ENCODE measurements around the gene LRMDA.

The LRMDA gene

DNA sequence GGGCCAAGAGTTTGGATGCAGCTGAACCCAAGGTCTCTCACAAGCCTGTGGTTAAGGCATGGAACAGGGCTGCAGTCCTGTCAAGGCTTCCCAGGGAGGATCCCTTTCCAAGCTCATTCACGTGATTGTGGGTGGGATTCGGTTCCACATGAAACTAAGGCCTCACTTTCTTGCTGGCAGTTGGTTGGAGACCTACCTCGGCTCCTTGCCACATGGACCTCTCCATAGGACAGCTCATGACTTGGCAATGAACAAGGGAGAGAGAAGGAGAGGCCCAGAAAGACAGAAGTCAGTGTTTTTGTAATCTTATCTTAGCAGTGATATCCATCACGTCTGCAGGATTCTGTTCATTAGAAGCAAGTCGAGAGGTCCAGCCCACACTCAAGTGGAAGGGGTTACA lies 583.8 kb downstream of the LRMDA start:
- DNase-seq (ENCODE audit: low read depth in 2 of 2, low spot score in 1 of 2): no peak

DNA sequence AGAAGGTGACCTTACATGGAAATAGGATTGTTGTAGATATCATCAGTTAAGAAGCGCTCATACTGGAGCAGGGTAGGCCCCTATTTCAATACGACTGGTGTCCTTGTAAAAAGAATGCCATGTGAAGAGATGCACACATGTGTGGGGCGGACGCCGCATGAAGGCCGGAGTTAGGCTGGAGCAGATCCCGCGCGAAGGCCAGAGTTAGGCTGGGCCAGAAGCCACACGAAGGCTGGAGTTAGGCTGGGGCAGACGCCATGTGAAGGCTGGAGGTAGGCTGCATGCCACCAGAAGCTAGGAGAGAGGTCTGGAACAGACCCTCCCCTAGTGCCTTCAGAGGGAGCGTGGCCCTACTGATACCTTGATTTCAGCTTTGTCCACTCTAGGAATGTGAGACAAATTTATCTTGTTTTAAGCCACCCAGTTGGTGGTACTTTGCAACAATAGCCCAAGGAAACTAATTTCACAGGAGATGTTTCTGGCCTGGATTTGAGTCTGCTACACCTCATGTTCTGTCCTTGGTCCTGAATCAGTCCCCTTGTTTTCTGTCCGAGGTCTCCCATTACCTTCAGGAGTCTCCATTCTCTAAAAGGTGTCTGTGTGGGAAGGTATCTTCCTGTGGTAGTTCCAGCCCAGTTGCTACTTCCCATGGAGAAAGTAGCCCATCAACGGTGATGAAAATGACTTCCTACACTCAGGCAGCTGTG lies 585.8 kb downstream of the LRMDA start:
- DNase-seq (ENCODE audit: low read depth in 2 of 2, low spot score in 1 of 2): no peak

DNA sequence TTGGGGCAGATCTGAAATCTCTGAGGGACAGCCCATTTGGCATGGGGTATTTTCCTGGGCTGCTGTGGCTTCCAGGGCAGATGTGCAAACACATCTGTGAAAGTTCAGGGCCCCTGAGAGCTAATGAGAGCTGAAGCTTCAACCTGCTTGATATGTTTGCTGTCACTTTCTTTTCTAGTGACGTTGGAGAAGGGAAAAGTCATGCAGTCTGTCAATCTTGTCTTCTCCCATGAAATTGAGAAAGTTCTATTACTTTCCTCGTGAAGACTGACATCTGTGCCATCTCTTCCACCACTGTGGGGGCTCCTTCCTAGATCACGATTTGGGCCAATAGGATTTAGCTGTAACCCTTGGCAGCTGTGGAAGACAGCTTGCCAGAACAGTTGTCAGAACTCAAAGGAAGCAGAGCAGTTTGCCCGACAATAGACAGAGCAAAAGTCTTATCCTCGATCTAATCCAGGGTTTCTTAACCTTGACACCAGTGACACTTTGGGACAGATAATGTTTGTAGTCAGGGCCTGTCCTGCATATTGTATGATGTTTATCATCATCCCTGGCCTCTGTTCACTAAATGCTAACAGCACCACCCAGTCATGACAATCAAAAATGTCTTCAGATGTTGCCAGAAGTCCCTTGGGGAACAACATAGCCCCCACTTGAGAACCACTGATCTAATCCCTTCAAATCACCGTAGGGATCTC lies 586.5 kb downstream of the LRMDA start:
- no peak for DNase-seq (ENCODE audit: low read depth in 2 of 2, low spot score in 1 of 2)

DNA sequence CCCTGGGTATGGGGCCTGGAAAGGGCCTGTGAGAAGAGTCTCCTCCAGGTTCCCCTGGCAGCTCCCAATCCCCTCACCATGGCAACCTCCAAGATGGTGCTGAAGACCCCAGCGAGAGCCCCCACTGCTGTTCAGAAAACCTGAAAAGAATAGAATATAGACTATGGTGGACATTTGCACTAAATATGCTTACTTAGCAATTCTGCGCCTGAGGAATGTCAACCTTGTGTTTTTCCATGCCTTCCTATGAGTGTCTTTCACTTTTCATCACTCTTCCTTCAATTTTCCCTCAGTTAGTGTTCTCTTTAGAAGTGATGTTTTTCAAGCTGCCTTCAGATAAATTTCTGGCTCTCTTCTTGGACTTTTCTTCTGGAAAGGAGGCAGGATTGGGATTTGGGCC lies 589.2 kb downstream of the LRMDA start:
- no peak for DNase-seq (ENCODE audit: low read depth in 2 of 2, low spot score in 1 of 2)

DNA sequence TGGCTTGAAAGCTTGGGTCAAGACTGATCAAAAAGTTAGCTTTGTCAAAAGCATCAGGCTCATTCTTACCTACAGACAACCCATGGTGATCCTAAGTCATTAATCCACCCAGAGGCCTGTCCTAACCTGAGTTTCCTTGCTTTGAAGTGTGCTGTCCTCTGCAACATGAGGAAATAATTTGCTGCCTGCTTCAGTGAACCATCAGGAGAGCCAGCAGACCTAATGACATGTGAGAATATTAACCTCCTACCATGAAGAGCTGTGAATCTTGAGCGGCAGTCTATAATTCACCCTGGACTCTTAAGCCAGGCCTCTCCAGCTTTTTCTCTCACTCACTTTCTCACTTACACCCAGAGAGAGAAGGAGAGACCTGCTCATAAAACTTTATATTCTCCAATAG lies 590.0 kb downstream of the LRMDA start:
- no peak for DNase-seq (ENCODE audit: low read depth in 2 of 2, low spot score in 1 of 2)

DNA sequence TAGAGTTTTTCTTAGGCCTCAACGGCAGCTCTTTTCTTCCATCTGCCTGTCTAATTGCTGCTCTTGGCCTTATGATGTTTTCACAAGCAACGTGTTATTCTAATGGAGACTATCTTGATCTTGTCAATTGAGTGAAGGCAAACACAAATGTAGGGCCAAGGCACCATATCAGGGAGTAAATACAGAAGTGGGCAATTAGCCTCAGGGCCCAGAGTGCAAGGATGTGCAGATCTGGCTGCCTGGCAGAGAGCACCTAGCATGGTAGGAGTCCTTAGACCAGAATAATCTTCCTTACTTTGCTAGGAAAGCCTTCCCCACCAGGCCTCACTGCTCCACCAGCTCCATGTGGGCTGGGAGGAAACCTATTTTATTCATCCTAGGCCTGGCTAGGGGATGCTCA lies 590.9 kb downstream of the LRMDA start:
- DNase-seq (ENCODE audit: low read depth in 2 of 2, low spot score in 1 of 2): no peak

DNA sequence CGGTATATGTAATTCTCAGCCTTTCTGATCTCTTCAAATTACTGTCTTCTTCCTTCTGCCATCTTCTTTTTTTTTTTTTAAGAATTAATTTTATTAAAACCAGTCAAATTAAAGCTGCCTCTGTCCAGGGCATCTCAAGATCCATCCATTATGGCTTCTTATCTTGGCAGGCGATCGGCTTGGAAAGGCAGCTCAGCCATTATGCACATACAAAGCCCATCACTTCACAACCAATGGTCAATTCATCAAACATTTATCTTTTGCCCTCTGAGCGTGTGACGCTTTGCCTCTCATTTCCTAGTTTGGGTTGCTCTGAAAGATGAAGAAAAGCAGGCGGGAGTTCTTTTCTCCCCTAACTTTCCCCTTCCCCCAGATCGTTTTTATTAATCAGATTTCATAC lies 591.6 kb downstream of the LRMDA start:
- no peak for DNase-seq (ENCODE audit: low read depth in 2 of 2, low spot score in 1 of 2)

DNA sequence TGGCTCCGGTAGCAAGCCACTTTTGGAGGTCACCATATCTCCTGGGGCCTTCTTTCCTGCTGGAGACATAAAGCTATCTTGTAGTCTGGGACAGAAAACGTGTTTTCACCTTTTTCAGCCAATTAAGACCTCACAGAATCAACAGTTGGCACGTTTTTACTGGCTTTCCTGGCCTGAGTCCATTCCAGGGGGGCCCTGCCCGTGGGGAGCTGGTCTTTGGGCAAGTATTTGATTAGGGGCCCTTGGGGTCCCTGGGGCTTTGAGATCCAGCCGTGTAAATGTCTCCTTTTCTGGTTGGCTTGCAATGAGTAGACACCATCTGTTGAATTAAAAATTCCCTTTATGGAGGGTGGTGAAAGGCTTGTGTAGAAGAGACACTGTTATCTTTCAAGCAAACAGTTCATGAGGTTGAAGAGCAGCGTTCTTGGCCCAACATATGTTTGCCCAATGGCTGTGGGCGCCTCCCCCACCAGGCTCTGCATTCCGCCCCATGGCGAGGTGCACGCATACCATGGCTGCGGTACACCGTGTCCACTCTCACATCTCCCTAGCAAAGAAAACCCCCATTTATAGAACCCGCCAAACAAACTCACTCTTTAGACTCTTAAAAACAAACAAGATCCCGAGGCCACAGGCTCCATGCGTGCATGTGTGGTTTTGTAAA lies 593.2 kb downstream of the LRMDA start:
- DNase-seq (ENCODE audit: low read depth in 2 of 2, low spot score in 1 of 2): no peak

DNA sequence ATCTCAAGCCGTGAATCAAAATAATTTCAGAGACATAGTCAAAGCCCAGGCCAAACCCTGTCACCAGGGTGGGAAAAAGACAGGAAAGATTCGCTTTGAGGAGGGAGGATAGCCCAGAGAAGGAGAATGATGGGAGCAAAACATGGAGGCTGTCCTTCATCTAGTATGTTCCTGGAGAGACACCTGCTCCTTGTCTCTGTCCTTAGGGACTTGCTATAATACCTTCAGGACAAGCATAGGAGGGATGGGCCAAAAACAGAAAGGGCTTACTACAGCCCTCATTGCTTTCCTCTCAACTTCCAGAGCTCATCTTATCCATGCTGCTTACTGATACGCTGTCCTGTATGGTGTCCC lies 593.7 kb downstream of the LRMDA start:
- no peak for DNase-seq (ENCODE audit: low read depth in 2 of 2, low spot score in 1 of 2)

DNA sequence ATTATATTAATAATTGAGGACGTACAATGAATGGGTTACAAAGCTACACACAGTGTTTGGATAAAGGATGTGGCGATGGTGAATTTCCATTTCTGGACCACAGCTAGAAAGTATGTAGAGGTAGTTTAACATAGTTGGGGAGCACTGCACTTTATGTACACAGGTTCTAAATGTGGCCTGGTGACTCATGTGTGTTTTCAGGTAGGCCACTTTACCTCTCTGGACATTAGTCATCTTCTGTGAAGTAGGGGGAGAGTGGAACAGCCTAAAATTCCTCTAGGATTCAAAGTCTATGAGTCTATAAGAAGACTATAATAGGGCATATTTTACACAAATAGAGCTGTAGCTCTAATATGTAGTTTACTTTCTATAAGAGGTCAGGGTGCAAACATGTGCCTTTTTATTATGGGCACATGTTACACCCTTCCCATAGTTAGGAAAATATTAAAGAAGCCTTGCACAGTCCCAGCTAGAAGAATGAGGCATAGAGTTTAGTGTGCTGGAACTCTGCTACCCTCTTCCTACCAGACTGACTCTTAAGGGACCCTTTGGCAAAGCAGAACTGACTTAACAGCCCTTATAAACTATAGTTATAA lies 594.9 kb downstream of the LRMDA start:
- no peak for DNase-seq (ENCODE audit: low read depth in 2 of 2, low spot score in 1 of 2)

DNA sequence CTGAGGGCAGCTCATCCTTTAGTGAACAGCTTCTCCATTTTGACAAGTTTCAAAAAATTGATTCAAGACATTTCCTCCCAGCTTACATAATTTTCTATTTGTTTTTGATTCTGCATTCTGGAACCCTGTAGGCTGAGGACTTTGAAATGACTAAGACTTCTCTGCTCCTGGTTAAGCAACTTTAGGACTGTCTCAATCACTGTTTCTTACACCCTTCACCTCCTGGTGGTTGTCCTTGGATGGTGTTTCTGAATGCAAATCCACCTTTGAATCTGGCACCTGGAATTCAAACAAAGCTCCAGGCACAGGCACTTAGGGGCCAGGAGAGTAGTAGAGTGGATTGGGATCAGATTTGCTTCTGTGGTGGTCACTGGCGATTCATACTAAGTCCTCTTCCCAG lies 595.5 kb downstream of the LRMDA start:
- DNase-seq (ENCODE audit: low read depth in 2 of 2, low spot score in 1 of 2): no peak

DNA sequence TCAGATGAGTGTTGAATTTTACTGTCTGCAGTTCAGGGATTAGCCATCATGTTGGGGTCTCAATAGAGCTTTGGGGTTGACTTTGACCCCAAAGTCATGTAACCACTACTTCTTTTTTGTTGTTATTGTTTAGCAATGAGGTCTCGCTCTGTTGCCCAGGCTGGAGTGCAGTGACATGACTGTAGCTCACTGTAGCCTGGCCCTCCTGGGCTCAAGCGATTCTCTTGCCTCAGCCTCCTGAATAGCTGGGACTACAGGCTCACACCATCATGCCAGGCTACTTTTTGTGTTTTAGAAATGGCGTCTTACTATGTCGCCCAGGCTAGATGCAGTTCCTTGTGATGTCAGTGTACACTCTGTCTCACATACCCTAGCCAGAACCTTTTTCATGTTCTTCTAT lies 598.4 kb downstream of the LRMDA start:
- DNase-seq (ENCODE audit: low read depth in 2 of 2, low spot score in 1 of 2): no peak

DNA sequence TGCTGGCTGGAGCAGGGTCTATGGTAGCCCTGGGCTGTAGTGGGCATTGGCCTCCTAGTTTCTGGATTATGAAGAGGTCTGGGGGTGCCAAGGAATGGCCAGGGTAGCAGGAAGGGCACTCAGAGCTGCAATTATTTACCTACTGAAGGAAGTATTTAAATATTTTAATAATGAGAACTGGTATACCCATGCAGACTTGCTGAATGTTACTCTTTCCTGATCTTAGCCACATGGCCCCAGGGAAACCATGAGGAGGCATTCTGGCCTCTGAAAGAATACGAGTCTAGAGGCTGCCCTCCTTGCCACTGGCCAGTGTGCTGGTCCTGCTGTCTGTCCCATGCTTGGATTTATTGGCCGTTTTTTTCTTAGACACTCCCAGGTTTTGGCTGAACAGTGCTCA lies 599.7 kb downstream of the LRMDA start:
- no peak for DNase-seq (ENCODE audit: low read depth in 2 of 2, low spot score in 1 of 2)

DNA sequence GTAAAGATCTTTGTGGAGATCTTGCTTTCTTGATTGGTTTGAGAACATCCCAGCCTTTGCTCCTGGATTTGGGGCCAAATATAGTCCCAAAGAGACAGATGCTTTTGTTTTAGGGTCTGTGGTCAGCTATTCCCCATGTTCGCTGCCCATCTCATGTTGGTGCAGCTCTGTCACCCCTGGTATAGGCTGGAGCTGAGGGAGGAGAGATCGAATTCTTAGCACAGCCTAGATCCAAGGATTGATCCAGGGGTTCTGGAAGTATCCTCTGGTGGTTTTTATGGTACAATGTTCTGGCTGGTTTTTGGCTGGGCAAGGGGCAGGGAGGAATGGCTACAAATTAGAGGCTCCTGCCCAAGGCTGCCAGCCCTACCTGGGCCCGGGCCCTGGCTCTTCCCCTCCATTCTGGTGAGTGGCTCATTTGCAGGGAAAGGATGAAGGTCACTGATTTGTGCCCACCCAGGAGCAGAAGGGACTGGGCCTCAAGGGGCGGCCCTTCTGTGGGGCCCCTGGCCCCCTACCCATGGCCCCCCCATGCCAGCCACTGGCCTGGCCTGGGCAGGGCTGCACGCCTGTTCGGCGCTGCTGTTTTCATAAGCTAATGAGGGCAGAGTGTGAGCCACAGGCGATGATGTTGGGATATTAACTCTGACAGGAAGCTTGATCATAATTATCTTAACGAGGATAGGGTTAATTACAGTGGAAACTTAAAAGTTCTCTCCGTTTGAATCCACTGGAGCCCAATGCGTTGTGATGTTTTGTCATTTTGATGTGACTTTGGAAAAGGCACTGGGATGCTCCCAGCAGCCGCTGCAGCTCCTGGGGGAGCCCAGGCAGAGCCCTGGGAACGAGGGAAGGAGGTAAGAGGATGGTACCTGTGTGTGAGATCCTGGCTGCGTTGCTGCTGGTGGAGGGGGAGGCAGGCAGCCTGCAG lies 600.6 kb downstream of the LRMDA start:
- no peak for DNase-seq (ENCODE audit: low read depth in 2 of 2, low spot score in 1 of 2)

DNA sequence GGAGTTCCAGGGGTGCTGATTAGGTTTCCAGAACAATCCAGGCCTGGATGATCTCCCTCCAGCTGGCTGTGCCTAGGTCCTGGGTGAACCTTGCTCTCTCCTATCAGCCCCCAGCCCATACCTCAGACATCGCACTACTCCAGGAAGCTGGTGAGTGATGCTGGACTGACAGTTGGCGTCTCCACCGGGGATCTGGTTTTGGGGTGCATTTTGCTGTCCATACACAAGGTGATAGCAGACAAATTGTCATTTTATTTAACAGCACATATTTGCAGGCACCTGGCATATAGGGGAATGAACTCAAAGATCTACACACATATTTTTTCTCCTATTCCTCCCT lies 601.2 kb downstream of the LRMDA start:
- no peak for DNase-seq (ENCODE audit: low read depth in 2 of 2, low spot score in 1 of 2)

DNA sequence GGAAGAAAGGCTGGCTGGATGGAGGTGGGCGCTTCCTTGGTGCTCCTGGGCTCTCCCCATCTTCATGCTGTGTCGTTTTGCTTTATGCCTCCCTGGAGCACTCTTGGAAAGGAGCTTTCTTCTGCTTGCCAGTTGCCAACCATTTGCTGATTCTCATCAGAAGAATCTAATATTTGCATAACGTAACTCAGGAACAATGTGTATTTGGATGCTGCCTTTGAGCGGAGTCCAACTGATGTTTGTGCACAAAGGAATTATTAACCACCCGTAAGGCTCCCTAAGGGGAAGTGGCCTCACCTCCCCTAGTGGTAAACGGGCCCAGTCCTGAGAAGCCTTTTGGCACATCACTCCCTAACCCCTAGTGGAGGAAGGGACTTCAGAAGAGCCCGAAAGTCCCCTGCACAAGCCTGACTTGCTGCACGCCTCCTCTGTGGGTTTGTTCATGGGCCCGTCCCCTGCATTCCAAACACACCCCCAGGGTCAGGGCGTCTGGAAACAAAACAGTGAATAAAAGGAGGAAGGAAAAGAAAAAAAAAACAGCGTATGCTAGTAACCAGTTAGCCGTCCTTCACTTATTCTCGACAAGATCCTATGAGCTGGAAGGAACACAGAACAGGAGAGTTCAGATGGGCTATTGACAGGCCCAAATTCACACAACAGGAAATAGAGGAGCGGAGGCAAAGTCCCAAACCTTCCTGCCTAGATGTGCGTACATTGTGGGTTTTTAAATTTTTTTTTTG lies 602.2 kb downstream of the LRMDA start:
- no peak for DNase-seq (ENCODE audit: low read depth in 2 of 2, low spot score in 1 of 2)

DNA sequence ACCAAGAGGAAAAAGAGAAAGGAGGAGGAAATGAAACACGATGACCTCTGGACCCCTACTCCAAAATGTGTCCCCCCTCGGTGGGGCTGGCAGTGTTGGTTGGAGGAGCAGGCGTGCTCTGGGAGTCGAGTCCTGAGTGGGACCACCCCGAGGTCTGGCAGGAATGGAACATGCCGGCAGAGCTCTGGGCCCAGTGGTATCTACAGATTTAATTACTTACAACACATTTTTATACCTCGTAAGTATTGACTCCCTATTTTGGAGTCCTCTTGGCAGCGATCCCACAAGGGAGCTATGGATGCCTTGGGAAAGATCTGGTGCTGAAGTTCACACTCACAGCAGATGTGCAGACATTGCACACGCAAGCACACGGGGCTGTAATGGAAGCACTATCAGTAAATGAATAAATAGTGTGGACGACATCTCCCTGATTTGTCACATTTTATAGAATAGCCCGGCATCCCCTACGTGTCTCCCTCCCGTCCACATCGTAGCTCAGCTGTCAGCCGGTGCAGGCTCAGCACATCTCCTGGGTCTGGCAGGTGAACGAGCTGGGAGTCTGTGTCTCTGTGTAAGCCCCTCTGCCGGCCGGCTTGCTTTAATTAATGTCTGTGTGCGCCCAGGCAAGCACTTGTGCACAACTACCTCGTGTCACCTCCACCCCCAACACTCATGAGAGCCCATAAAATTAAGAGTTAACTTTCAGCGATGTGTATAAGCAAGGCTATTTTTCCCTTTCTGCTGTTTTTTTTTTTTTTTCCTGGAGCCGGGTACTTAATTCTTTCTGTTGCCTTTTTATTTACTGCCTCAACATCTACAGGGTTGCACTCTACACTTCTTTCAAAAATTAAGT lies 603.2 kb downstream of the LRMDA start:
- no peak for DNase-seq (ENCODE audit: low read depth in 2 of 2, low spot score in 1 of 2)

DNA sequence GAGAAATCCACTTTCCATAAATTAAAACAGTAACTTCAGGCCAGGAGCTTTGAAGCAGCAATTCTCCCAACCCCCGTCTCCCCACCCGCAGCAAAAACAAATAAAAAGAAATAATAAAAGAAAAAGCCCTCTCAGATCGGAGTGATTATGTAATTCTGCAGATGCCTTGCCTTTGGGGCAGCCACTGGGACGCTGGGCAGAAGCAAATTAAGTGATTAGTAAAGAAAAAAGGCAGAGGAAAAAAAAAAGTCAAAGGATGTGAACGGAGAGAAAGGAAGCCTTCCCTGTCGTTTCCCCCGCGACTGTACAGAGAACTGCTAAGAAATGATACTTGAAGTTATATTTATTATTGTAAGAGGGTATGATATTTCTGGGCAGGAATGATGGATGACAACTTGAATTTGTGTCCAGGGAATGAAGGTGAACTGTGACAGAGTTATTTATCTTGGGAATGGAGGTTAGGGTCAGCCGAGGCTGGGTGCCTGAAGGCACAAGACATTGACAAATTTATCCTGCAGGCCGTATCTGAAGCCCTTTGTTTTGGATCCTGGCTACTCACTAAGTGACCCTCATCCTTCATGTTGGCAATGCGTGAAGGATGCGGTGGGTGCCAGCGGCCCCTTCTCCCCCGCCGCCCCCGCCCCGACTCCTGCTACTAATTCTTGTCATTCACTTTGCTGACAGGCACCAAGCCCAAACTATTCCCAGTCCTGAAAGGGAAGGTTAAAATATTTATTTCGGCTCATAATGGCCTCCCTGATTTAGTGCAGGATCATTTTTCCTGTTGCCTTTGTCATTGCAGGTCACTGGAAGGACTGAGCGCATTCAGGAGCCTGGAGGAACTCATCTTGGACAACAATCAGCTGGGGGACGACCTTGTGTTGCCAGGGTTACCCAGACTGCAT lies 604.0 kb downstream of the LRMDA start:
- DNase-seq (ENCODE audit: low read depth in 2 of 2, low spot score in 1 of 2): no peak

All from stimulated activated CD8-positive, alpha-beta memory T cell treated with anti-CD3 and anti-CD28 coated beads, Interleukin-4, amount 100 ng/mL, for 1 hour (primary cell).